Kidney tubule cell (primary cell): ENCODE data around the gene SND1.

Source experiments
- DNase-seq: peaks from one replicate; pipeline ENCODE4 v3.0.0-alpha.2; 2018; ENCODE audit warnings: low spot score

The SND1 gene

DNA sequence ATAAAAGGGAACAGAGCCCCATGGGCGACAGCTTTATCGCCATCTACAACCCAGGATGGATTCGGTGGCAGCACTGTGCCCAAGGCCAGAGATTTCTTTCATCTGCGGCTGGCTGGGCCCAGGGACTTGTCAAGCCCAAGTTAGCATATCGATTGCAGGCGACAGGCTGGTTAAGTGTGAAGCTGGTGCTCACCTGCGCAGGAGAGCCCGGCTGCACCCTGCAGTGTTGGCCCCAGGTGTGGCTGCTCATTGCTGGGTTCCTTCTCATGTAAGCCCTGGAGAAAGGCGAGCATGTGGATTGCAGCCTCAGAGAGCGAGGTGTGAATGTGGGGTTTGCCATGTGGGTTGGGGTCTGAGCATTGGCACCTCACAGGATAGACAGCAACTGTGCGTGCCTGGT, 419.8 kb downstream of the SND1 start:
- DNase-seq = no peak

DNA sequence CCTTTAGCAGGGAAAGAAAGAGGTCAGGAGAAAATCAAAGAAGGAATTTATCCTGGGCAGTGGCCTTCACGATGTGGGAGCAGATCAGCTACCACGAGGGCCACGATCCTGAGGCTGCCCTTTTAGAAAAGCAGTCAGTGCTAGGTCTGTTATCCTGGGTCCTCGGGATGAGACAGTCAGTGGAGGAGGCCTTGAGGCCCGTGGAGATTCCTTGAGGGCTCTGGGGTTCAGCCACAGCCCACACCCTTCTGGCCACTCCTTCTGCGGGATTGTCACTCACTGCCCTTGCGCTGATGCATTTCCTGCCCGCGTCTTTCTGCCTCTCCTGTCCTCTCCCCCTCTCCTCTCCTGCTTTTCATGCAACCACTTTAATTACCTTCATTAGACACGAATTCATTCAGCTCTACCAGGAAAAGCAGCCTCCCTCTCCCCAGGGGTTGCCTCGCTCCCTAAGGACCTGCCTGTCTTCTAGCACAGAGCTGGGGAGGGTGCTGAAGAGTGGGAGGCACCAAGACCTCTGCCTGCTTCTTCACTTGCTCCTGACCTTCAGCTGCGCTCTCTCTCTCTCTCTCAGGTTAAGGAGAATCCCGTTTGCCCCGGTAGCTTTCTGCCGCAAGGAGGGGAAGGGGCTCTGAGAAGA, 421.8 kb downstream of the SND1 start:
- DNase-seq = no peak

DNA sequence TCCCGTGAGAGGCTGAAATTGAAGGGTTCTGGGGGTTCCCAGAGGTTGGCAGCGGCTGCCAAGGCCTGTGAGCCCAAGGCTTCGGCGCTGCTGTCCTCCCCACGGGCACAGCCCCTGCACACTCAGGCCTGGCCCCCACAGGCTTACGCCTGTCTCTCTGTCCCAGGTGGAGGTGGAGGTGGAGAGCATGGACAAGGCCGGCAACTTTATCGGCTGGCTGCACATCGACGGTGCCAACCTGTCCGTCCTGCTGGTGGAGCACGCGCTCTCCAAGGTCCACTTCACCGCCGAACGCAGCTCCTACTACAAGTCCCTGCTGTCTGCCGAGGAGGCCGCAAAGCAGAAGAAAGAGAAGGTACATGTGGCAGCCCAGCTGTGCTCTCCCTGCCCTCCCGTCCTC, 422.3 kb downstream of the SND1 start:
- no peak for DNase-seq

DNA sequence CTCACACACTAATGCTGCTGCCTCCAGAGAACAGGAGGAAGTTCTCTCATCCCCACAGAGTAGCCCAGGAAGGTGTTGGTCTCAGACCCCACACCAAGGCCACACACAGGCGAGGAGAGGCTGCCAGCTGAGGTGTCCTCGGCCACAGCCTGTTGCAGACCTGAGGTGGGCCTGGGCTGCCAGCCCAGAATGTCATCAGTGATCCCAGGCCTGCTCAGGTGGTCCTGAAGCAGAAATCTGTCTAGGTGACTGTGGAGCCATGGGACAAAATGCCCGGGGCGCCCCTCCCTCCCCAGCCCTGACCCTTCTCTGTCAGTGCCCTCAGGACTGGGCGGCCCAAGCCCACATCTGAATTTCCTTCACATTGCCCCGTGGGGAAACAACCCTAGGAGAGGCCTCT, 422.7 kb downstream of the SND1 start:
- DNase-seq = no peak

DNA sequence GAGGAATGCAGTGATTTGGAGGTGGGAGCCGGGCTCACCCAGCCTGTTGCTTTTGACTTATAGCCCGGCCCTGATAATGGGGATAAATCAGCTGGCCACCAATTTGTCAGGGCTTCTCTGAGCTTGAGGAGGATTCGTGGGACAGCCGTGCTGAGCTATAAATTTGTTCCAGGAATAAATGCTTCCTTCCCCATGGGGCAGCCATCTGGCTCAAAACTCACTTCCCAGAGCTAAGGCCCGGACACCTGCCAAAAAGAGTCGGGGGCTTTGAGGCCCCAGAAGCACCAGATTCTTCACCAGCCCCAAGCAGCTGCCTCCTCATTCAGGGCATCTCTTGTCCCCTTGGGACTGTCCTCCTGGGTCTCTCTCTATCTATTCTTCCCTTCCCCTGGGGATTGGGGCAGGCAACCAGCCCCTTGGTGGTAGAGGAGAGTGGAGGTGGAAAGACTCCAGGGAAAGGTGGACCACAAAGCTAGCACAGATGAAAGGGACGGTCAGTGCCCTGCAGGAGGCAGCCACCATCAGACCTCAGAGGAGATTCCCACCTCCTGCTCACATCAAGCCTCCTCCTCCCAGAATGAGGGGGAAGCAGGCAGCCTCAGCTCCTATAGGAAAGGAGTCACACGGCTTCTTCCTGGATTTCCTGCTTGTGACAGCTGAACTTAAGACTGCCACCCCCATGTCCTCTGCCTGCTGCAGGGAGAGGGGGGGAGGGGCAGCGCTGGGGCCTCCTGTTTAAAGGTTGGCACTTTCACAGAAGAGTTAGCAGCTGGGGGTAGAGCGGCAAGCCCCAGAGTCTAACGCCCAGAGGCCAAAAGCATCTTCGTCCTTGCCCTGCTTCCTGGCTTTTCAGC, 423.5 kb downstream of the SND1 start:
- DNase-seq = no peak

DNA sequence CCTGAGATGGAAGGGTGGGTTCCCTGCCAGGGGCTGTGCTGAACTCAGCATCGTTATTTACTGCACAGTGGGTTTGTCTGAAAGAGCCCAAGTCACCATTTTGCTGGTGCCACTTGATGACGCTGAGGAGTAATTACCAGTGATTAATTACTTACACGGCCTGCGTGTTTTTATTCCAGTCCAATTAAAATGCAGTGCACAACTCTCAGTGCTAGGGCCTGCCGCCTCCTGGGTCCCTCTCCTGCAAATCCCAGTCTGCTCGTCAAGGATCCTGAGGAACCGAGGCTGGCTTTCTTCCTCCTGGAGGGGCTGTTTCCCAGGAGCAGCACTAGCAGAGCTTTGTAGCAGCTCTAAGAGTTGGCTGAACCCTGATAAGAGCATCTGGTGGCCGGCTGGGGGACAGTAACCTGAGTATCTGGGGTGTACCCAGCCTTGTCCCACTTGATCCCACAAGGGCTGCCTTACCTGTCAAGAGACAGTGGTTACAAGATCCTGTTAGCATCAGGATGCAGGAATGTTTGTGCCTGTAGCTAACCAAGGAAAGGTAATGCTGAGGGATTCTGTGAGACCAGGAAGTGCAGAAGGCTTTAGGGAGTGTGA, 424.3 kb downstream of the SND1 start:
- DNase-seq = no peak

DNA sequence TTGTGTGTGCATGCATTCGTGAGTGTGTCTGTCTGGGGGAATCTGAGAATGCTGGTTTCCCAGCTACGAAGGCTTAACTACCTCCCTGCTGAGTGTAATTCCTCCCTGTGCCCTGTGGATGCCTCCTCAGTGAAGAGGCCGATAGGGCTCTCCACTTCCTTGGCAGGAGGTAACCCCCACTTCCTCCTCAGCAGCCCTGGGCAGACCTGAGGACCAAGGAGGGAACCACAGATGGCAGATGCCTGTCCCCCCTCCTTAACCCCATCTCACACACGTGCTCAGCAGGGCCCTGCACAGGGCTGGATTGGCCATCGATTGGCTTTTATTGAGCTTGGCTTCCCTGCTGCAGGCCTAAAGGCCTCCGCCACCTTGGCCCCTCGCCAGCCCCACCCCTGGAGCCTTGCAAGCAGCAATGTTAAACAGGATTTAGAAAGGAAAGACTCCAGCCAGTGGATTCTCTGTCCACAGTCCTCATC, 424.8 kb downstream of the SND1 start:
- DNase-seq = no peak

DNA sequence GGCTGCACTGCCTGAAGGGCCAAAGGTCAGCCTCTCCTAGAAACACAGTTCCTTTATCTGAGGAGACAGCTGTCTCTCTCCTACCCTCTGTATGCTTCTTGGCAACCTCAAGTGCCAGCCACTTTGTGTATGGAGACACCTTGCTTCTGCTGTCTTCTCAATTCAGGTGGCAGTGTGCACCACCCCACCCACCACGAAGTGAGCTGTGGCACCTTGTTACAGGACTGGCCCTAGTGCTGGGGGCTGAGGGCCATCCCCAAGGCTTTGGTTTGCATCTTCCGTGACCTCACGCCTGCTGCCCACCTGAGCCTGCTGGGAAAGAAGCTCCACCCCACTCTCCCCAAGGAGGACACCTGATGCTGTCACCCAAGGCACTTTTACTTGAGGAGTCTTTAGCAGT, 426.3 kb downstream of the SND1 start:
- DNase-seq = no peak

DNA sequence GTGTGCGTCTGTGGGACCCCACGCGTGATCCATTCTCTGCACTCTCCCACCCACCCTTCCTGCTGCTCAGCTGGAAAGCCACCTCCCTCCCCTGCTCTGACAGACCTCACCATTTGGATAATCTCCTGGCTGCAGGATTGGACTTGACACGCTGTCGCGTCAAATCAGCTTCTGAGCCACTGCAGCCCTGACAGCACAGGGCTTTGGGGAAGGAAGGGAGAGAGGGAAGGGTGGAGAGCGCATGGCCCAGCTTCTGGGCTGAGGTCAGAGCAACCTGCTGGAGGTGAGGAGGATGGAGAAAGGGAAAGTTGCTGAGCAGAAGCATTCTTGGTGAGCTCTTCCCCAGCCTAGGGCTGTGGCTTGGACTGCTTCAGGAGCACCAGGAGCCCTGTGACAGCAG, 428.2 kb downstream of the SND1 start:
- no peak for DNase-seq

DNA sequence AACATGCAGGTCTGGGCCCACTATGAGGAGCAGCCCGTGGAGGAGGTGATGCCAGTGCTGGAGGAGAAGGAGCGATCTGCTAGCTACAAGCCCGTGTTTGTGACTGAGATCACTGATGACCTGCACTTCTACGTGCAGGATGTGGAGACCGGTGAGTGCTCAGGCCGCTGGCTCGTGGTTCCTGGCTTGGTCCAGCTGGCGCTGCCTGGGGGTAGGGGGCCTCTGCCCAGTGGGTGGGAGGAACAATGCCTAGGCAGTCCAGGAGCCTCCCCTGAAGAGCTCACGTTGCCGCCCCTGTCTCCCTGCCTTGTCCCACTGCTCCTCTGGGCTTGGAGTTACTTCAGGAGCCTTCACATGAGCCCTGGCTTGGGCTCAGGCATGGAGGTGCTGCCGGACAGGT, 429.4 kb downstream of the SND1 start:
- DNase-seq = no peak

DNA sequence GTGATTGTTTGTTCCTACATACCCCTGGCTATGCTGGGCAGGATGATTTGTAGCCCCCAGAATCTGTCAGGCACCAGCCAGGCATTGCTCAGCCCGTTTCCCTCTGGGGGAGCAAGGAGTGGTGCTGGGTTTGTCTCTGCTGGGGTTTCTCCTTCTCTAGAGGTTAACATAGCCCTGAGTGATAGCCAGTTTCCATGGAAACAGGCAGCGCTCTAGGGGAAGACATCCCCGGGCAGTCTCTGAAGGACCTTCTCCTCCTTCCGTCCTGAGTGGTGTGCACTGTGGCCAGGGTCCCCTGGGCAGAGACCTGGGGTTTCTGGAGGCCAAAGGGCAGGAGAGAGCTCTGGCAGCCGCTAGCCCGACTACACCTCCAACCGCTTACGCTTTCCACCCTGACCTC, 429.8 kb downstream of the SND1 start:
- no peak for DNase-seq

DNA sequence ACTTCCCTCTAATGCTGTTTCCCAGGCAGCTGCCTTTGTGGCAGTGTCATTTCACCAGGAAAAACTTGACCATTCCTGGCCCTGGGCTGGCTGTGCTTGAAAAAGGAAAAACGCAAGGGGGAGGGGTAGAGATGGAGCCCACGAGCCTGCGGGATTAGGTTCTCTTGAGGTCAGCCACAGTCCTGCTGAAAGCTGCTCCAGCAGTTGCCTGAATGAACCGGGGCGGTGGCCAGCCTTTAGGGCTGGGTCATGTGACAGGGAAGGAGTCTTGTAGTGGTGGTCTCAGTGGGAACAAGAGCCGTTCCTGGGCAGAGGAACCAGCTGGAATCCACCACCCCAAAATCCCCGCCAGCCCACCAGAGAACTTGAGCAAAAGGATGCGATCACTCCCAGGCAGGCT, 430.4 kb downstream of the SND1 start:
- DNase-seq = no peak

DNA sequence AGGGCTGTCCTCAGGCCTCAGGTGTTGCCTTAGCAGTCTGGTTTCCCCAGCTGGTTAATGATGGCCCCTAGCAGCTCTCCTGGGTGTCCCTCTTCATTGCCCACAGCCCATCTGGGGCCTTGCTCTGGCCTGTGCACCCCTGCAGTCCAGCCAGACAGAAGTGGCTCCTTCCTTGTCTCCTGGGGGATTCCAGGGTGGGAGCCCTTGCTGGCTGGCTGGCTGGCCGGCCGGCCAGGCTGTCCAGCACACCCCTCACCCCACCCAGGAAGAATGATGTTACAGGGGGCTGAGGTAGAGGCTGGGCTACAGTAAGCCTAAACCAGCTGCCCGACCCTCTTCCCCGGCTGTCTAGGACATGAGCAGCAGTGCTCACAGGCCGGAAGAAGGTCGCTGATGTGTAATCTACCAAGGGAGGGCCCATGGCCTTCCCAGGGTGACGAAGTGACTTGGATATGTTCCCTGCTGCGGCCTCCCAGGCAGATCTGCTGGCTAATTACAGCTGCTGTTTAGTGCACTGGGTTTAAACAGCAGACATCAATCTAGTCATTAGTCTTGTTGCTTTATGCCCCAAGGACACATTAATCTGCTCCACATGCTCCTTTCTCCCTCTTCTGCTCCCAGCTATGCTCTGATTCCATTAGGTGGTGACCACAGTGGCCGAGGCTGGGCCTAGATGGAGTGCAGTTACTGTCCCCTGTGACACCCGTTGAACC, 433.1 kb downstream of the SND1 start:
- no peak for DNase-seq

DNA sequence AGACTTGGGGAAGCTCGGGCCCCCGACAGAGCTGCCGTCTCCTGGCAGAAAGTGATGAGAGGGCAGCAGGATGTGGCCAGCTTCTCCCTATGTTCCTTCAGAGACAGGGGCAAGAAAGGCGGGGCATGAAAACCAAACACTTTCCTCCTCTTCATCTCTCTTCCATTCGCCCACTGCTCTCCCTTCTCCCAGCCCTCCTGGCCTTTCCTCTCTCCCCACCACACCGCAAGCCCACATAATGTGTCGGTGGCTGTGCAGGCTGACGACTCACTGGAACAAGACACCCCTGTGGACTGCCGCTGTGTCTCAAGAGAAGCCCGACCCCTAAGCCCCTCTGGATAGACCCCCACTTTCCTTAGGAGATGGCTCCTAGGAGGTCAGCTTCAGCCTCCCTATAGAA, 438.5 kb downstream of the SND1 start:
- no peak for DNase-seq

DNA sequence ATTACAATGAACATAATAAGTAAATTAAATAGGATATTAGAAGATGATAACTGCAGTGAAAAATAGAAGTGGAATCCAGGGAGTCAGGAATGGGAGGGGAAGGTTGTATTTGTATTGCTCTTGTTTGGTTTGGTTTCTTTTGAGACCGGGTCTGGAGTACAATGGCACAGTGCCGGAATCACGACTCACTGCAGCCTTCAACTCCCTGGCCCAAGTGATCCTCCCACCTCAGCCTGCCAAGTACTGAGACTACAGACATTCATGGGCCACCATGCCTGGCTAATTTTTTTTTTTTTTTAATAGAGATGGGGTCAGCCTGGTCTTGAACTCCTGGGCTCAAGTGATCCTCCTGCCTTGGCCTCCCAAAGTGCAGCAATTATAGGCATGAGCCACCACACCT, 439.1 kb downstream of the SND1 start:
- DNase-seq = no peak

DNA sequence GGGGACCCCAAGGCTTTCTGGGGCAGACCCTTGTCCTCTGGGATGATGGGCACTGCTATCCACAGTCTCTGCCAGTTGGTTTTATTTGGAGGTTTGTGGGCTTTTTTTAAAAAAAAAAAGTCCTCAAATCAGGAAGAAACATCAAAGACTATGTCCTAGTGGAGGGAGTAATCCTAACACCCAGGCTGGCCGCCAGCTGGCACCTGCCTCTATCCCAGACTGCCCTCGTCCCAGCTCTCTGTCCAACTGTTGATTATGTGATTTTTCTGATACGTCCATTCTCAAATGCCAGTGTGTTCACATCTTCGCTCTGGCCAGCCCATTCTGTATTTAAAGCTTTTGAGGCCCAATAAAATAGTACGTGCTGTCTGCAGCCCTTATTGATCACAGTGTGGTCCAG, 440.2 kb downstream of the SND1 start:
- DNase-seq = no peak

DNA sequence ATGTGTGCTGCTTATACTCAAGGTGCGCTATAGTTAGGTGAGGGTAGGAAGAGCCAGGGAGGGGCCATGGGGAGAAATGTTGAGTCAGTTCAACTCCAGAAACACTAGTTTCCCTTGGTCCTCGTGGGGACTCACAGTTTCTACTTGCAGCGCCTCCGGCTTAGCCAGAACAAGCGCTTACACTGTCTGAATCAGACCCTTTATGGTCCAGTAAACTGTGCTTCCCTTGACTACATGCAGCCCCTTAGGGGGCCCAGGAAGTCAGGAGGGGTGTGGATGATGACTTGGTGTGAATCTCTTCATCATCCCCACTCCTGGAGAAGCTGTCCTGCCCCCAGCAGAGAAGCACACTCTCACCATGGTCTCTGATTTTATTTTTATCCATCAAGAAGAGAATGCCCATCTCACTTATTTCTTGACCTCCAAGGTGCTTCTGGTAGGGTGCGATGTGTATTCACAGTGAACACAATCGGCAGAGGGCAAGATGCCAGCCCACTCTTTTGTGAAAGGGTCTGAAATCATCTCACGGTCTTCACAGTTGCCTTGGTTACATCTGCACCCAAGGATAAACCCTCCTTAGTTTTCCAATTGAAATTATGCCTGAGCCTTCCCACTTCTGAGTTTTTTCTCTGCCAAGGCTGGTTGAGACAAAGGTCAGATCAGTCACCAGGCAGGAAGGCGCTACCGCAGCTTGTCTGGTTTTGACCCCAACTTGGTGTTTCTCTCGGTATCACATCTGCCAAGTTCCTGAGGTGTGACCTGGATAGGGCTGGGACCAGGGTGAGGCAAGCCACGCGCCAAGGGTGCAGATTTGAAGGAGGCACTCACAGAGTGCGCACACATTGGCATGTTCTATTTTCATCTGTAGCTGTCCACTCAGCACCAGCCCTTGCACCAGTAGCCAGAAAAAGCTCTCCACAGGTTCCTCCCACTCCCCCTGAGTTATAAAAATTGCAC, 441.9 kb downstream of the SND1 start:
- peak; percentile 76 for DNase-seq

DNA sequence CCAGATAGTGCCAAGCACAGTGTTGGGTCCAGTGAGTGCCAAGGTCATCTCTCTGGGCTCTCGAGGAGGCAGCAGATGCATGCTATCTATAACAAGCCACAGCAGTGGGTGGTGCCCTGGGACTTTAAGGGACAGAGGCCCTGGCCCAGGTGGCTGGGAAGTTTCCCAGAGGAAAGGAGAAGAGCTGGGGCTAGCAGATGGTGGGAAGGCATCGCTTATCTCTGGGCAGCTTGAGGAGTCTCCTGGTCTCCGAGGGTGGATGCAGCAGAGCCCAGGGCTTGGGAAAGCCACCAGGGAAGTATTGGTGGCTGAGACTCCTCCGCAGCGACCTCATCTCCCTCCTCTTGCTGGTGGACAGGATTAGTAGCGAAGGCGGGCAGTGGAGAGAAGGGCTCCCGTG, 442.7 kb downstream of the SND1 start:
- DNase-seq = no peak

DNA sequence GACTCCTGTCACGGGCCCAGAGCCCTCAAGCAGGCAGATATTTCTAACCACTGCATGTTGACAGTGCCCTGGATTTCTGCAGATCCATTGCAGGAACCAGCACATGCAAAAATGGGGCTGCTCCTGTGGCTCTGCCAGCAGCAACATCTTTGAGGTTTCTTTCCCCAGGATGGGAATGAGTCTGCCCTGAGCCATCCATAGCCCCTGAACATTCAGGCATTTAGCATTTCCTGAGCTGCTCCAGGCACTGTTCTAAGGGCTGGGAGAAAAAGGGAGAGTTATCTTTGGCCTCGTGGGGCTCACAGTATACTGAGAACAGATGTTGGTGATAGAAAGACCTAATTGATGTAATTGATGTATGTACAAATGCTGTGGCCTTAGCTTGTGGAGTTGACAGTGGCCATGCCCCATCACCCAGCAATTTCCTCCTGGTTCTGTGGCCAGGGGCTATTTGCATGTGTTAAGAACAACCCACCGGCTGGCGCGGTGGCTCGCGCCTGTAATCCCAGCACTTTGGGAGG, 445.3 kb downstream of the SND1 start:
- DNase-seq = no peak

DNA sequence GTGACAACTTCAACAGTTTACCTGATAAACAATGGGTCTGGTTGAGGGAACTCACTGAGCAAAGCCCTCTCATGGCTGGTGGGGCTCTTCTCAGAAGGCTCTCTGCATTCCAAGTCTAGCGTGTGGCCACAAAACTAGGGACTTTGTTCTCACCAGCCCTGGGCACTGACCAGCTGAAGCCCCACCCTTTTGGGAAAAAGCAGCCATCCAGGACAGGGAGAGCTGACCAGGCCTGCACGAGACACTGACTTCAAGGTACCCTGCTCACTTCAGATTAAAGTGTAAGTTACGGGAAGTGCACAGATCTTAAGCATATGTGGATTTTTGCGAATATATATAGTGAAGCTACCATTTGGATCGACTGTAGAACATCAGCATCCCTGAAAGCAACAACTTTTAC, 446.6 kb downstream of the SND1 start:
- peak; percentile 45 for DNase-seq

DNA sequence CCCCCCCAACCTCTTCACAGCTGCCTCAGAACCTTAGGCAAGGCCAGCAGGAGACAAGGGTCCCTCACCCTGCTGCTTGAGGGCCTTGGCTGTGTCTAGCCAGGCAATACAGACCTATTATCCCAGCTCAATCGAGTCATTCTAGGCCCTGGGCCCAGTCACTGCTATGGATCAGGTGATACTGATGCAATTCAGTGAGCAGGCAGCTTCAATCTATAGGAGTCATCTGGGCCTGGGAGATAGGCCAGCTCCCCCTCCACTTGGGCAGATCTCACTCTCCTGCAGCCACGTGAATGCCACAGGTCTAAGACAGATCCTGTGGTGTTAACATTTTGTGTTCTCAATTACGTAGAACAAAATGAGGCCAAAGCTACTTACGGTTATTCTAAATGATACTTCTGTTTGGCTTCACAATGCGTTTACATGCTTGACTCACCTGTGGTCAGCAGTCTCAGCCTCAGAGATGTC, 447.2 kb downstream of the SND1 start:
- peak; percentile 59 for DNase-seq
